Fibroblast of lung (primary cell): ENCODE data around the gene LTO1. TPM values are rescaled to one million over a fixed set of nuclear protein-coding genes. Genes with fewer than 3 reads are reported as not detected.

Source experiments
- DNase-seq, 2 donors: peaks; one replicate each; pipeline versions ENCODE4 v3.0.0 to v3.0.0-alpha.2; 2010; ENCODE audit warnings: low read depth in 2 of 2
- H2AFZ ChIP-seq: 2 replicates; pipeline ENCODE4 v1.5.1; 2012; ENCODE audit warnings: low read length, control low read depth, inconsistent platforms
- H3K27ac ChIP-seq: 2 replicates; pipeline ENCODE4 v1.5.1; 2011; ENCODE audit warnings: low read length, control low read depth; ENCODE audit not compliant: insufficient read depth
- H3K27me3 ChIP-seq: 2 replicates; pipeline ENCODE4 v1.5.1; 2011; ENCODE audit warnings: mild to moderate bottlenecking, low read length; ENCODE audit not compliant: control insufficient read depth, insufficient read depth
- H3K36me3 ChIP-seq: 2 replicates; pipeline ENCODE4 v1.5.1; 2011; ENCODE audit warnings: low read length; ENCODE audit not compliant: control insufficient read depth, insufficient read depth
- H3K4me1 ChIP-seq: 2 replicates; pipeline ENCODE4 v1.5.1; 2011; ENCODE audit warnings: low read length; ENCODE audit not compliant: control insufficient read depth, insufficient read depth; ENCODE audit errors: extremely low read depth
- H3K4me2 ChIP-seq: 2 replicates; pipeline ENCODE4 v1.5.1; 2011; ENCODE audit warnings: low read length, control low read depth; ENCODE audit not compliant: insufficient read depth; ENCODE audit errors: extremely low read depth
- H3K4me3 ChIP-seq, 4 experiments: fragments of 200-600 bp in 1 of 4; sonication (generic) in 1 of 4; replicated peaks in 1 of 4; 2 replicates each; pipeline ENCODE4 v1.5.1; 2011 to 2016; ENCODE audit warnings: low read length in 4 of 4, low read depth in 3 of 4, mild to moderate bottlenecking in 3 of 4, control low read depth in 2 of 4, inconsistent platforms in 1 of 4, mixed read lengths in 1 of 4; ENCODE audit not compliant: insufficient read depth in 1 of 4; ENCODE audit errors: control extremely low read depth in 1 of 4
- H3K79me2 ChIP-seq: 2 replicates; pipeline ENCODE4 v1.5.1; 2012; ENCODE audit warnings: mild to moderate bottlenecking, low read length, inconsistent platforms; ENCODE audit not compliant: control insufficient read depth, insufficient read depth
- H3K9ac ChIP-seq: 2 replicates; pipeline ENCODE4 v1.5.1; 2011; ENCODE audit warnings: mild to moderate bottlenecking, low read length, control low read depth; ENCODE audit not compliant: insufficient read depth
- H3K9me3 ChIP-seq: 2 replicates; pipeline ENCODE4 v1.5.1; 2012; ENCODE audit warnings: low read depth, low read length; ENCODE audit not compliant: control insufficient read depth, insufficient read depth
- H4K20me1 ChIP-seq: 2 replicates; pipeline ENCODE4 v1.5.1; 2011; ENCODE audit warnings: low read length; ENCODE audit not compliant: control insufficient read depth, insufficient read depth; ENCODE audit errors: extremely low read depth
- EZH2 ChIP-seq: IDR thresholded peaks from 2 replicates; pipeline ENCODE4 v1.5.1; 2012; ENCODE audit warnings: low read length, control low read depth, mild to moderate bottlenecking; ENCODE audit errors: missing control alignments
- polyA plus RNA-seq, 2 donors: library from polyadenylated mRNA; depleted of rRNA in 1 of 2; stranded (reverse) in 1 of 2; unstranded in 1 of 2; fragments of >200 nt; gene quantifications; 2 replicates each; pipeline ENCODE4 v1.2.1, GENCODE V29; 2011 to 2012; ENCODE audit warnings: missing spikeins in 1 of 2
- total RNA-seq: library from RNA; depleted of rRNA; stranded (reverse); fragments of >200 nt; gene quantifications from 2 replicates; pipeline ENCODE4 v1.2.1, GENCODE V29; 2014
- TF ChIP-seq, protein P1 (sequence below), 2 donors: IDR thresholded peaks in 1 of 2; conservative IDR thresholded peaks in 1 of 2; 1 replicate in 1 of 2; 2 replicates in 1 of 2; pipeline ENCODE4 v1.5.1; 2011 to 2012; ENCODE audit warnings: low read length in 2 of 2, control low read depth in 1 of 2, inconsistent platforms in 1 of 2, low read depth in 1 of 2, mild to moderate bottlenecking in 1 of 2

The LTO1 gene
- total and polyA plus RNA-seq, 2 donors (not counting 1 experiment from before 2014, with no cell fraction given), result 18.1 to 25.4 TPM

DNA sequence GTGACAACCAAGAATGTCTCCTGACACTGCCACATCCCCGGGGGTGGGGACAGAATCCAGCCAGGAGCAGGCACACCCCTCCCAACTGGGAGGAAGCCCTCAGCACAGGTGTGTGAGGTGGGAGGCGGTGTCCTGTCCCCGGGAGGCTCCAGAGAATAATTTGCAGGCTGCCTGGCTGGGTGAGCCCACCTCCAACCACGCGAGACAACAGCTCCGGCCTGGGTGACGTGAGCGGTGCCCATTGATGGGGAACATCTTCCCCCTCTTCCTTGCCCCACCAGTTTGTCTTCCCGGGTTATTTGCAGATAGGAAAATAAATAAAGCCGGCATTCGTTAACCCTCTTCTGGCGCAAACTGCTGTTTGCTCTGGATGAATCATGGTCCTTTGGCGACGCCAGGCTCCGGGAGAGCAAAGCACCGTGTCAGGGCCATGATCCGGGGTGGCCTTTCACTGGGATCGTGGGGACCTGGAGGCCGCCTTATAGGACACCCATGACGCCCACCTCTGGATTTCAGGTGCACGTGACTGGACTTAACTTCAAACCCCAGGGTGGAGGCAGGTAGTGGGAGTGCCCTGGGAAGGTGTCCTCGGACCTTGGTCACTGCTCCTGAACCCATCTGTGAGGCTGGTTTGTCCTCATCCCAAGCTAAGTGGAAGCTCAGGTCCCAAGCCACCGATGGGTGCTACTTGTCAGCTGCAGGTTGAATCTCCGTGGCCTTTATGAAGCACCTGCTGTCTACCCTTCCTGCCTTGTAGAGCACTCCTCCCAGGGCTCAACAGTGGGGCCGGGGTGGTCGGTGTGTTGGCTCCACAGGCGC is 20.3 kb downstream of the LTO1 start:
- no peaks in the 10 kb centered on the region for H3K4me1 ChIP-seq
- H4K20me1 ChIP-seq, result no peaks in the 10 kb centered on the region
- peak in 1 of 2 donors; percentile 49 for DNase-seq

GRCh38 chr11:69654001-69654659 is 21.0 kb downstream of the LTO1 start:
- Histone ChIP-seq H3K27ac (no peak overlapping the region), H4K20me1 (no peaks in the 10 kb centered on the region)

More for the DNA sequence above, 20.3 kb downstream of the LTO1 start:
- H3K4me2 ChIP-seq, result no peak overlapping the region
- no peaks in the 10 kb centered on the region for H3K9me3 ChIP-seq
- H3K27me3 ChIP-seq, result no peaks in the 10 kb centered on the region
- no peak overlapping the region for H3K9ac ChIP-seq
- peaks cover 29% of the 10 kb centered on the region for H3K36me3 ChIP-seq
- no peak overlapping the region for H3K4me3 ChIP-seq
- H2AFZ ChIP-seq, result no peak overlapping the region
- peaks cover 6% of the 10 kb centered on the region for H3K79me2 ChIP-seq
- TF ChIP-seq EZH2, result no peak
- TF ChIP-seq, protein P1, sequence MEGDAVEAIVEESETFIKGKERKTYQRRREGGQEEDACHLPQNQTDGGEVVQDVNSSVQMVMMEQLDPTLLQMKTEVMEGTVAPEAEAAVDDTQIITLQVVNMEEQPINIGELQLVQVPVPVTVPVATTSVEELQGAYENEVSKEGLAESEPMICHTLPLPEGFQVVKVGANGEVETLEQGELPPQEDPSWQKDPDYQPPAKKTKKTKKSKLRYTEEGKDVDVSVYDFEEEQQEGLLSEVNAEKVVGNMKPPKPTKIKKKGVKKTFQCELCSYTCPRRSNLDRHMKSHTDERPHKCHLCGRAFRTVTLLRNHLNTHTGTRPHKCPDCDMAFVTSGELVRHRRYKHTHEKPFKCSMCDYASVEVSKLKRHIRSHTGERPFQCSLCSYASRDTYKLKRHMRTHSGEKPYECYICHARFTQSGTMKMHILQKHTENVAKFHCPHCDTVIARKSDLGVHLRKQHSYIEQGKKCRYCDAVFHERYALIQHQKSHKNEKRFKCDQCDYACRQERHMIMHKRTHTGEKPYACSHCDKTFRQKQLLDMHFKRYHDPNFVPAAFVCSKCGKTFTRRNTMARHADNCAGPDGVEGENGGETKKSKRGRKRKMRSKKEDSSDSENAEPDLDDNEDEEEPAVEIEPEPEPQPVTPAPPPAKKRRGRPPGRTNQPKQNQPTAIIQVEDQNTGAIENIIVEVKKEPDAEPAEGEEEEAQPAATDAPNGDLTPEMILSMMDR (conservative IDR thresholded peaks at IDR 0.05 in 1 of 2, IDR thresholded peaks at IDR 0.05 in 1 of 2; ENCODE audit: low read depth in 1 of 2, low read length in 2 of 2), result no peak
- peak overlapping the region; percentile 10 for H3K27ac ChIP-seq

More at GRCh38 chr11:69654001-69654659, 21.0 kb downstream of the LTO1 start:
- Histone ChIP-seq H3K36me3 (peaks cover 36% of the 10 kb centered on the region), H3K4me3 (no peak overlapping the region), H3K27me3 (no peaks in the 10 kb centered on the region), H2AFZ (no peak overlapping the region), H3K9ac (no peak overlapping the region), H3K9me3 (no peaks in the 10 kb centered on the region), H3K79me2 (peaks cover 13% of the 10 kb centered on the region), H3K4me1 (no peaks in the 10 kb centered on the region), H3K4me2 (no peak overlapping the region)
- no peak for TF ChIP-seq EZH2
- TF ChIP-seq, protein P1 (conservative IDR thresholded peaks at IDR 0.05 in 1 of 2, IDR thresholded peaks at IDR 0.05 in 1 of 2; ENCODE audit: low read depth in 1 of 2, low read length in 2 of 2), result no peak
- no peak for DNase-seq
